SK-N-MC (cell line): ENCODE measurements around the gene DDIT4L.

Source experiments
- DNase-seq: peaks from one replicate; pipeline ENCODE4 v3.0.0-alpha.2; 2011; ENCODE audit warnings: low read depth, low spot score
- H3K27ac ChIP-seq: fragments of 200-600 bp; sonication (generic); 2 replicates; pipeline ENCODE4 v1.5.1; 2016; ENCODE audit warnings: mixed run types
- H3K36me3 ChIP-seq: fragments of 200-600 bp; sonication (generic); 2 replicates; pipeline ENCODE4 v1.6.1; 2017; ENCODE audit warnings: antibody characterized with exemption, low read length, mixed read lengths; ENCODE audit not compliant: insufficient read depth
- H3K4me3 ChIP-seq: fragments of 200-600 bp; sonication (generic); 2 replicates; pipeline ENCODE4 v1.5.1; 2016
- H3K9ac ChIP-seq: fragments of 200-600 bp; sonication (generic); 2 replicates; pipeline ENCODE4 v1.8.0; 2017; ENCODE audit warnings: mixed run types, mixed read lengths; ENCODE audit not compliant: insufficient read length
- H3K9me3 ChIP-seq: fragments of 200-600 bp; sonication (generic); 2 replicates; pipeline ENCODE4 v1.6.1; 2017; ENCODE audit warnings: low read depth, mild to moderate bottlenecking, antibody characterized with exemption, low read length, moderate library complexity, mixed read lengths
- EZH2 ChIP-seq: fragments of 200-600 bp; sonication (generic); IDR thresholded peaks from one replicate; pipeline ENCODE4 v1.6.1; 2017; ENCODE audit warnings: antibody characterized with exemption
- FOXP2 ChIP-seq: optimal IDR thresholded peaks from 2 replicates; pipeline ENCODE3; 2011; ENCODE audit warnings: mild to moderate bottlenecking, moderate library complexity; ENCODE audit not compliant: insufficient read depth; ENCODE audit errors: extremely low read length, control extremely low read depth
- POLR2AphosphoS5 ChIP-seq: IDR thresholded peaks from 2 replicates; pipeline ENCODE4 v1.6.1; 2012; ENCODE audit warnings: mild to moderate bottlenecking, low read depth, low read length, borderline replicate concordance

Gene DDIT4L

DNA sequence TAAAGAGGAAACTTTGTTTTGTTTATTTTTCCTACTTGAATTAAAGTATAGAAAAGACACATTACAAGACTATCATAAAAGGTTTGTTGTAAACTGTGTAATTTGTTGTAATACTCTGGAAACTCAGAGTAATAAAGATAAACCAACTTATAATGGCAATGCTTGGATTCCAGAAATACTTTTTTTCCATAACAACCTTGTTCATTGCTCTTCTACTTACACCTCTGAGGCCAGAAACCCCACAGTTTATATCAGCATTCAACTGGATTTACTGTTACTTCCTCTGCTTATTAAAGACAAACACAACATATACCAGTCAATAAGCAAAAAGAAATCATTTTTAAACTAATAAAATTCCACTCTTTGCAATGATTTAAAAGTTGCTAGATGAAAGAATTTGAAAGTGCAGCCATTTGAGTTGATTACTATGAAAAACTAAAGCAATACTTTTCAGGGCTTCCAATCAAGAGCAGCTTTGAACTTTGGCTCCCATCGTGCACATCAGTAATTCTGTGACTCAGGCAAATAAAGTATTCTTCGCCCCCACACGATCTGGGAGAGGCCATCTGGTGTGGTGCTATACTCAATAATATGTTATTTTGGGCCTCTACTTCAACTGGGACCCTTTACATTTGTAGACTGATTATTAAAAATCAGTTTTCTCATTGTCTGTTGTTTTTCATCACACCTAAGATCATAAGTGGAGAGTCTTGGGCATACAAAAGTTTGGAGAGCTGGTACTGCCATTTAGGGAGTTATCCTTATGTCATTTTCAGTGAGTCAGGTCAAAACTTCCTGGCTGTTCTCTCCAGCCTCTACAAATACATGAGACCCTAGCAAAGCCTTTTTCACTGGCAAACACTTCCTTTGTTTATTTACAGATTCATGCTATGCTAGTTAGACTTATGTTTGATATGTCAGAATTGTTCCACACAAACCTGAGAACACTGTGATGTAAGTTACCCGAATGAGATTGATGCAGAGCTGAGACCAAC is 20.5 kb downstream of the DDIT4L start:
- DNase-seq: no peak
- H3K27ac ChIP-seq: no peak overlapping the region
- no peak overlapping the region for H3K4me3 ChIP-seq
- H3K9ac ChIP-seq: no peak overlapping the region
- H3K9me3 ChIP-seq: no peaks in the 10 kb centered on the region
- no peak for TF ChIP-seq EZH2
- TF ChIP-seq FOXP2: no peak
- no peak for TF ChIP-seq POLR2AphosphoS5
- H3K36me3 ChIP-seq: no peaks in the 10 kb centered on the region

DNA sequence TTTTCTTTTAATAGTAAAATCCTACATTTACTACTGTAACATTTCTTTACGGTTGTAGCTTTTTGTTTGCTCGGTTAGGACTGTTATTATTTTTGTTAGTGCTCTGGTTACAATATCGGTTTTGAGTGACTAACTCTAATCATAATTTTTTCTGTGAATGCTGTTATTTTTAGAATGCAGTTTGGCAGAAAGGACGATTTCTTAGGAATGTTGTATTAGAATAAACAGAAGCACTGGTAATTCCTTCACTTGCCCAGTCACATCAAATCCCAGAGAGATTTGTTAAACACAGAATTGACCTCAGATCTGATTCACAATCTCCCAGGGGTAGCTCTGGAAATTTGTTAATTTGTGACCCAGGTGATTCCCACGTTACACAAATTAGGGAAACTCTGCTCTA is 21.7 kb downstream of the DDIT4L start:
- TF ChIP-seq POLR2AphosphoS5 (no peak), FOXP2 (no peak), EZH2 (no peak)
- Histone ChIP-seq H3K4me3 (no peak overlapping the region), H3K27ac (no peak overlapping the region)

DNA sequence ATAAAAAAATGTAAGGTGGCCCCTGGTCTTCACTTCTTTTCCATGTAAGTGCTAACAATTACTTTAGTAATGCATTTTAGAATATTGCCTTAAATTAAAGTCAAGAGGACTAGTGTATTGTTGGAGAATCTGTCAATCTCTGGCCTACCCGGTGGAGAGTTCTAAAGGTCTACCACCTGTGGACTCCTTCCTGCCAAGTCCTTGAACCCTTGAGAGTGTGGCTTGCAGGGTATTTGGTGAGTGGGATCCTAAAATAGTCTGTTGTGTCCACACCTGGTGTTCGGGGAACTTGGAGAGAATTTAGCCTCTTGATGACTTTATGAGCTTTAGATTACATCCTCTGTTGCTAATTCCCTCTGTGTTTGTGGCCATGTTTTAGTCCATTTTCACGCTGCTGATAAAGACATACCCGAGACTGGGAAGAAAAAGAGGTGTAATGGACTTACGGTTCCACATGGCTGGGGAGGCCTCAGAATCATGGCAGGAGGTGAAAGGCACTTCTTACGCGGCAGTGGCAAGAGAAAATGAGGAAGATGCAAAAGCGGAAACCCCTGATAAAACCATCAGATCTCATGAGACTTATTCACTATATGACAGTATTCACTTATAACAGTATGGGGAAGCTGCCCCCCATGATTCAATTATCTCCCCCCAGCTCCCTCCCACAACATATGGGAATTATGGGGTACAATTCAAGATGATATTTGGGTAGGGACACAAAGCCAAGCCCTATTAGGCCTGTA is 23.8 kb downstream of the DDIT4L start:
- no peak overlapping the region for H3K4me3 ChIP-seq
- H3K36me3 ChIP-seq: no peaks in the 10 kb centered on the region
- no peak overlapping the region for H3K9ac ChIP-seq
- no peak for DNase-seq
- no peak overlapping the region for H3K27ac ChIP-seq
- no peaks in the 10 kb centered on the region for H3K9me3 ChIP-seq
- TF ChIP-seq POLR2AphosphoS5 (no peak), EZH2 (no peak), FOXP2 (no peak)

More for the DNA sequence above, 21.7 kb downstream of the DDIT4L start:
- no peaks in the 10 kb centered on the region for H3K9me3 ChIP-seq
- H3K9ac ChIP-seq: no peak overlapping the region
- H3K36me3 ChIP-seq: no peaks in the 10 kb centered on the region
- no peak for DNase-seq

DNA sequence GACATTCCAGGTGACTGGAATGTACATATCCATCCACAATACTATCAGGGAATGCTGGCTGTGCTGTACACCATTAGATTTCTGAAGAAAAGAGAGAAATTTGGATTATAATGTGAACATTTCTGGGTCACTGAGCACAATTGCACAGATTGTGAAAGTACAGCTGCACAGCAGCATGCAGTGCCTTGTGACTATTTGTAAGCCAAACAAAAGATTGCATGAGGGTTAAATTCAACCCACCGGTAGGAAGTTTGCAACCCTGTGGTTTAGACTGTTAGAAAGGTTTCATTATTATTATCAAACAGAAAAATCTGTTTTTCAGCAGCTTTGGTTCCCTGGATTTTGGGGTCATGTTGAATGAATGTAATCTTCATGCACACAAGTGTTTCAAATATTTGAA is 24.5 kb downstream of the DDIT4L start:
- no peak overlapping the region for H3K27ac ChIP-seq
- TF ChIP-seq FOXP2: no peak
- TF ChIP-seq POLR2AphosphoS5: no peak
- TF ChIP-seq EZH2: no peak

DNA sequence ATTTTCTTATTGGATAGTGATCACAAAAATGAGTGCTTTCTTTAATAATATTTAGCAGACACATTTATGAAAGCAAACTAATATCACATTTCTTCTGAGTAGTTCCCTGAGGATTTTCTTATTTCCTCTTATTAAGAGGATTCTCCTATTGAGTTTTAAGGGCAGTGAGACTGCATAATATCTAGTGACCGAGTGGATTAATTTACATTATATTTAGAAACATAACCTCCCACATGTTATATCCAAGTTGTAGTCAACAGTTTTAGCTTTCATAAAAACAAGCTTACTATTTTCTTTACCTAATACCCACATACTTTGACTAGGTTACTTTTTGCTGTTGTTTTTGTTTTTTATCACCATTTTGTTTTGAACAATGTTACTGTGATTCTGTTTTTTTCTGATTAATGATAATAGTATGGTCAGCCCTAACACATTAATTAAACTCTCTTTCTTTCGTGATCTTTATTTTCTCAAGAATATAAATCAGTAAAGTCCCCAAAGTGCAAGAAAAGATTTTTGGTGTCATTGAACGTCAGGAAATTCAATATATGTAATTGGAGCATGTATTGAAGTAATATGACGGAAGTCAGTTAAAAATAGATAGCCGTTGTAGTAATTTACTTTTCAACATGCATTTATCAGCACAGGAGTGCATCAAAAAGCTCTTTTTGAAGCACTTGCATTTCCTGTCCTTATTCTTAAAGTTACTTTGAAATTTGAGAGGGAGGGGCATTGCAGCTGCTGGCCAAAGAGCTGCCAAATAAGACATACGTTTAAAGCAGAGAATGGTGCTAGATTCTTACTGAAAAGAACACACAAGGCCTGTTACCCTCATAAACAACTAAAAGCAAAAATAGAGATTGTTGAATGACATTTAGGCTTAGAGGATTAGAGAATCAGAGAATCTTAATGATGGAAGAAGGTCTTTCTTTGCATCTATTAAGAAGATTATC is 25.2 kb downstream of the DDIT4L start:
- Histone ChIP-seq H3K4me3 (no peak overlapping the region), H3K36me3 (no peaks in the 10 kb centered on the region), H3K9ac (no peak overlapping the region), H3K27ac (no peak overlapping the region), H3K9me3 (no peaks in the 10 kb centered on the region)
- TF ChIP-seq POLR2AphosphoS5 (no peak), EZH2 (no peak), FOXP2 (no peak)
- no peak for DNase-seq

More for the DNA sequence above, 24.5 kb downstream of the DDIT4L start:
- no peak overlapping the region for H3K4me3 ChIP-seq
- no peak overlapping the region for H3K9ac ChIP-seq
- H3K9me3 ChIP-seq: no peaks in the 10 kb centered on the region
- DNase-seq: no peak
- no peaks in the 10 kb centered on the region for H3K36me3 ChIP-seq

DNA sequence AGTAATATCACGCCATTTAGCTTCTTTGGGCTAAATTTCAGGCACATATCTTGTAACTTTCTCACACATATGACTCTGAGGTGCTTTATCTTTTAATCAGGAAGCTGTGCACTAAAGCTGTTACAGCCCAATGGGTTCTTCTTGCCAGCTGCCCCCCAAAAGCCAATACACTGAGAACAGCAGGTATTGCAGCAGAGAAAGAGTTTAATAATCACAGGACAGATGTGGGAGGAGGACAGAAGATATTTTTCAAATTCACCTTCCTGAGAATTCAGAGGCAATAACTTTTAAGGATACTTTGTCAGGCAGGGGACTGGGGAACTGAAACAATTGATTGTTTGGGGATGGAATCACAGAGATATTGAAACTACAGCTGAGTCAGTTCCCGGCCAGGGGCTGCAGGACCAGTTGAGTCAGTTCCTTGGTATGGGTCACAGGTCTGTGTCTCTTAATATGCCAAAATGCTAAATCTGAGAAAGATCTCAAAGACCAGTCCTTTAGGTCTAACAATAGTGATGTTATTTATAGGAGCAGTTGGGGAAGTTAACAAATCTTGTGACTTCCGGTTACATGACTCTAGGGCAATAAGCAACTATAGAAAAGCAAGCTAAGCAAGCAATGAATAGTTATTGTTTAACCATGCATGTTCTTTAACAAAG is 28.1 kb downstream of the DDIT4L start:
- no peak for TF ChIP-seq POLR2AphosphoS5
- H3K9ac ChIP-seq: no peak overlapping the region
- no peak overlapping the region for H3K27ac ChIP-seq
- H3K4me3 ChIP-seq: no peak overlapping the region
- no peaks in the 10 kb centered on the region for H3K9me3 ChIP-seq
- H3K36me3 ChIP-seq: no peaks in the 10 kb centered on the region
- DNase-seq: no peak

DNA sequence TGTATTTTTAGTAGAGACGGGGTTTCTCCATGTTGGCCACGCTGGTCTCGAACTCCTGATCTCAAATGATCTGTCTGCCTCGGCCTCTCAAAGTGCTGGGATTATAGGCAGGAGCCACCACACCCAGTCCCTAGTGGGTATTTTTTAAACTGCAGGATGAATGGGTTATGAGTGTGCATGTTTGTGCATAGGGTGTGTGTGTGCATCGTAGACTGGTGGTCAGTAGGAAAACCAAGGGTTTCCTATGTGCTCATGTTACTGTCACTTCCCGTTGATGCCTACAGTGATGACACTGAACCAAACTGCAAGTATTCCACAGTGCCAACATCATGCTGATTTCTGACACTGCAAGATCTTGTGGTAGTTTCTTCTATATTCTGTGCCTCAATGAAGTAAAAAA is 41.1 kb downstream of the DDIT4L start:
- no peak overlapping the region for H3K27ac ChIP-seq
- H3K9ac ChIP-seq: no peak overlapping the region
- TF ChIP-seq FOXP2: no peak
- no peak for TF ChIP-seq EZH2
- TF ChIP-seq POLR2AphosphoS5: no peak
- no peaks in the 10 kb centered on the region for H3K36me3 ChIP-seq
- DNase-seq: no peak
- no peaks in the 10 kb centered on the region for H3K9me3 ChIP-seq
- no peak overlapping the region for H3K4me3 ChIP-seq
